RWPE2 (cell line): ENCODE data around the gene PTPRU.

ENCODE experiments used
- ATAC-seq: fragments of 200-7000 bp; cut with Tn5 transposase; 3 replicates; pipeline ENCODE4 v1.9.1; 2021; ENCODE audit warnings: low read depth
- DNase-seq: peaks from one replicate; pipeline ENCODE4 v3.0.0-alpha.2; 2020; ENCODE audit warnings: low spot score
- H3K27ac ChIP-seq: fragments of 450-650 bp; 2 replicates; pipeline ENCODE4 v1.5.1; 2017; ENCODE audit warnings: mild to moderate bottlenecking; ENCODE audit not compliant: poor library complexity, severe bottlenecking
- H3K27me3 ChIP-seq: fragments of 250-450 bp; sonication (Bioruptor Pico); 2 replicates; pipeline ENCODE4 v1.5.1; 2021; ENCODE audit warnings: mild to moderate bottlenecking, moderate library complexity; ENCODE audit not compliant: insufficient read depth, poor library complexity, severe bottlenecking
- H3K36me3 ChIP-seq: fragments of 250-450 bp; sonication (Bioruptor Pico); 2 replicates; pipeline ENCODE4 v1.5.1; 2020; ENCODE audit warnings: low read depth, mild to moderate bottlenecking, moderate library complexity
- H3K4me1 ChIP-seq: fragments of 250-450 bp; sonication (Bioruptor Pico); 2 replicates; pipeline ENCODE4 v1.5.1; 2021; ENCODE audit warnings: mild to moderate bottlenecking, moderate library complexity; ENCODE audit not compliant: insufficient read depth, poor library complexity, severe bottlenecking
- H3K4me3 ChIP-seq: fragments of 250-450 bp; sonication (Bioruptor Pico); 2 replicates; pipeline ENCODE4 v1.5.1; 2021; ENCODE audit warnings: mild to moderate bottlenecking, moderate library complexity; ENCODE audit not compliant: severe bottlenecking
- H3K9me3 ChIP-seq: fragments of 250-450 bp; sonication (Bioruptor Pico); 2 replicates; pipeline ENCODE4 v1.5.1; 2021; ENCODE audit warnings: mild to moderate bottlenecking, moderate library complexity; ENCODE audit not compliant: severe bottlenecking
- TF ChIP-seq, protein P1 (sequence below): fragments of 450-650 bp; IDR thresholded peaks from one replicate; pipeline ENCODE4 v1.5.1; 2017; ENCODE audit warnings: mild to moderate bottlenecking, moderate library complexity; ENCODE audit not compliant: poor library complexity, severe bottlenecking

PTPRU gene

DNA sequence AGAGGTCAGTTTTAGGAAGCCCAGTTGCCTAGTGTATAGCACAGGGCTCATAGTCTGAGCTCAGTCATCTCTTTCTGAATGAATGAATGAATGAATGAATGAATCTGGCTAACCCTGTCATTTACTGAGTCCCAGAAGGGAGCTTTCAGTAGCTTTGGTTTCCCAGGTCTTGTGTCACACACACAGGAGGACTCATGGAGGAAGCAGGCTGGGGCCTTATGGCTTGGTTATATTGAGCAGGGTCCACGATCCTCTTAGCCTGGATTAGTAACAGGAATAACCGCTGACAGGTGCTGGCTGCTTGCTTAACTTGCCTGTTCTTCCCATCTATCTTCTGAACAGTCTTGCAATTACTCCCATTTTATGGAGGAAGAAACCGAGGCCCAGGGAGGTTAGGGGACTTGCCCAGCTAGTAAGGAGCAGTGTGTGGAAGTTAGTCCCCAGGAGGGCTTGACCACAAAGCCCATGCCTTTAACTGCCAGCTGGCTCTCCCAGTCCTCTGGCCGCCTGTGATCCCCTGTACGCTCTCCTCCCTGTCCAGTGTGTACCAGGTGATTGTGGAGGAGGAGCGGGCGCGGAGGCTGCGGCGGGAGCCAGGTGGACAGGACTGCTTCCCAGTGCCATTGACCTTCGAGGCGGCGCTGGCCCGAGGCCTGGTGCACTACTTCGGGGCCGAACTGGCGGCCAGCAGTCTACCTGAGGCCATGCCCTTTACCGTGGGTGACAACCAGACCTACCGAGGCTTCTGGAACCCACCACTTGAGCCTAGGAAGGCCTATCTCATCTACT is 46.0 kb downstream of the PTPRU start:
- no peaks in the 10 kb centered on the region for H3K9me3 ChIP-seq
- H3K27ac ChIP-seq, result no peak overlapping the region
- TF ChIP-seq, protein P1, sequence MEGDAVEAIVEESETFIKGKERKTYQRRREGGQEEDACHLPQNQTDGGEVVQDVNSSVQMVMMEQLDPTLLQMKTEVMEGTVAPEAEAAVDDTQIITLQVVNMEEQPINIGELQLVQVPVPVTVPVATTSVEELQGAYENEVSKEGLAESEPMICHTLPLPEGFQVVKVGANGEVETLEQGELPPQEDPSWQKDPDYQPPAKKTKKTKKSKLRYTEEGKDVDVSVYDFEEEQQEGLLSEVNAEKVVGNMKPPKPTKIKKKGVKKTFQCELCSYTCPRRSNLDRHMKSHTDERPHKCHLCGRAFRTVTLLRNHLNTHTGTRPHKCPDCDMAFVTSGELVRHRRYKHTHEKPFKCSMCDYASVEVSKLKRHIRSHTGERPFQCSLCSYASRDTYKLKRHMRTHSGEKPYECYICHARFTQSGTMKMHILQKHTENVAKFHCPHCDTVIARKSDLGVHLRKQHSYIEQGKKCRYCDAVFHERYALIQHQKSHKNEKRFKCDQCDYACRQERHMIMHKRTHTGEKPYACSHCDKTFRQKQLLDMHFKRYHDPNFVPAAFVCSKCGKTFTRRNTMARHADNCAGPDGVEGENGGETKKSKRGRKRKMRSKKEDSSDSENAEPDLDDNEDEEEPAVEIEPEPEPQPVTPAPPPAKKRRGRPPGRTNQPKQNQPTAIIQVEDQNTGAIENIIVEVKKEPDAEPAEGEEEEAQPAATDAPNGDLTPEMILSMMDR, result no peak
- ATAC-seq (no peak), DNase-seq (no peak)
- H3K27me3 ChIP-seq, result no peaks in the 10 kb centered on the region
- H3K4me3 ChIP-seq, result no peak overlapping the region
- H3K36me3 ChIP-seq, result peaks cover 16% of the 10 kb centered on the region
- H3K4me1 ChIP-seq, result peaks cover 10% of the 10 kb centered on the region

DNA sequence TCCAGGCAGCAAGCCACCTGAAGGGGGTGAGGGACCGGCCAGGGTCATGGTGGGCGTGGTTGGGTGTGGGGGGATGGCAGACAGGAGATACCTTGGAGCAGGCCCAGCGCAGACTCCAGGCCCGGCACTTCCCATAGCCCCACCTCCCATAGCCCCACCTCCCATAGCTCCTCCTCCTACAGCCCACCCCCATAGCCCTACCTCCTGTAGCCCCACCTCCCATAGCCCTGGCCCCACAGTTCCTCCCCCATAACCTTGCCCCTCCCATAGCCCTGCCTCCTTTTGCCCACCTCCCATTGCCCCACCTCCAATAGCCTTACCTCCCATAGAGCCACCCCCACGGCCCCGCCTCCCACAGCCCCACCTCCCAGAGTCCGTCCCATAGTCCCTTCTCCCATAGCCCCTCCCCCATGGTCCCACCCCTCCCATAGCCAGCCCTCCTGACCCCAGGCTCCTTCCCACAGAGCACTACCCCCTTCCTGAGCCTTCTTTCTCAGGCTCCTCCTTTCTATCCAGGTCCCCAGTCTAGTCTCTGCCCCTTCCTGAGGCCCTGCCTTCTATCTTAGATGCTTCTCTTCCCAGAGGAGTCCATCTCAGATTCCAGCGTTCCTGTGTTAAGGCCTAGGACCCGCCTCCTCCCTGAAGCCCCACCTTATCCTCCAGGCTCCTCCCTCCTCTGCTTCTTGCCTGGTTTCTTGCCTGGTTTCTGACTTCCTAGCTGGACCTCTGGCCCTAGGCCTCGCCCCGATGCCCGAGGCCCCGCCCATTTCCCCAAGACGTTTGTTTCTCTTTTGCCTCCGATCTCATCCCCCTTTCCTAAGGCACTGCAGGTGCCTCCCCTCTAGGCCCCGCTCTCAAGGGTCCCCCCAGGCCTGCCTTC is 46.8 kb downstream of the PTPRU start:
- Histone ChIP-seq H3K4me1 (peaks cover 10% of the 10 kb centered on the region), H3K36me3 (peaks cover 16% of the 10 kb centered on the region), H3K27me3 (no peaks in the 10 kb centered on the region), H3K27ac (no peak overlapping the region), H3K4me3 (no peak overlapping the region), H3K9me3 (no peaks in the 10 kb centered on the region)
- DNase-seq (no peak), ATAC-seq (peak; percentile 70)
- TF ChIP-seq, protein P1, result no peak

DNA sequence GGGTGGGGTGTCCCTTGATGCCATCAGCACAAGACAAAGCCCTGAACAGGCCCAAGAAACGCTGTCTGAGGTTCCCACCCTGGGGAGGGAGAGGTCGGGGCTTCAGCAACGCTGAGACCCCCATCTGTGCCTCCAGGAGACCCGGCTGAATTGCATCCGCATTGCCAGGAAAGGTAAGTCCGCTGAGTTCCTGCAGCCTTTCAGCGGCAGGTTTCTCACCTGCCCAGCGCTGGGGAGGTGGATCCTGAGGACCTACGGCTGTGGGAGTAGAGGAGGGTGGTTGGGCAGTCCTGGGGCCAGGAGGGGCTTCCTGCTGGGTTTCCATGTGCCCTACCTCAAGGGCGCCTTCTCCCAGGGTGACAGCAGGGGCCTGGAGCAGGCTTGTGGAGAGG is 47.5 kb downstream of the PTPRU start:
- Histone ChIP-seq H3K27ac (no peak overlapping the region), H3K9me3 (no peaks in the 10 kb centered on the region), H3K4me1 (peaks cover 10% of the 10 kb centered on the region), H3K27me3 (no peaks in the 10 kb centered on the region), H3K4me3 (no peak overlapping the region), H3K36me3 (peaks cover 11% of the 10 kb centered on the region)
- TF ChIP-seq, protein P1, result no peak
- no peak for ATAC-seq
- DNase-seq, result no peak

DNA sequence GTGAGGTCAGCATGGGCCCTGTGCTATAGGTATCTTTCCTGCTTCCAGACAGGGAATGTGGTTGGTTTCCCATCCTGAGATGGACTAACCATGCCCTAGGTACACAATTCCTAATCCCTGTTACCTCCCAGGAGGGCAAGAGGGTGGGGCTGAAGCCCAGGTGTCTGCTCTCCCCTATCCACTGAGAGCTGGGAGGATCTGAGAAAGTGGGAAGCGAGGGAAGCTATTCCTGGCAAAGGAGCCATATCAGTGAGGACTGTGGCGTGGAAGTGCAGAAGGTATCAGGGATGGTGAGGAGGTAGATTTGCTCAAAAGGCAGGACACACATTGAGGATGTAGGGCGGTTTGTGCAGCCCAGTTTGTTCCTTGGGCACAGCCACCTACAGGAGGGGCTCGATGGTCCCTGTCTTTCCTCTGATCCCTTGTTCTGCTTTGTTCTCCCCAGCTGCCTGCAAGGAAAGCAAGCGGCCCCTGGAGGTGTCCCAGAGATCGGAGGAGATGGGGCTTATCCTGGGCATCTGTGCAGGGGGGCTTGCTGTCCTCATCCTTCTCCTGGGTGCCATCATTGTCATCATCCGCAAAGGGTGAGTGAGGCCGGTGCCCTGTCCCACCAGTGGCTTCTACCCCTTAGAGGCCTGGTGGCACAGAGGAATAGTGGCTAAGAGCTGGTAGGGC is 48.1 kb downstream of the PTPRU start:
- no peaks in the 10 kb centered on the region for H3K9me3 ChIP-seq
- DNase-seq (no peak), ATAC-seq (no peak)
- TF ChIP-seq, protein P1, result no peak
- peaks cover 7% of the 10 kb centered on the region for H3K36me3 ChIP-seq
- H3K4me1 ChIP-seq, result peaks cover 10% of the 10 kb centered on the region
- no peak overlapping the region for H3K4me3 ChIP-seq
- no peaks in the 10 kb centered on the region for H3K27me3 ChIP-seq
- H3K27ac ChIP-seq, result no peak overlapping the region
